ENCODE measurements around the gene HEPACAM.

The HEPACAM gene

DNA sequence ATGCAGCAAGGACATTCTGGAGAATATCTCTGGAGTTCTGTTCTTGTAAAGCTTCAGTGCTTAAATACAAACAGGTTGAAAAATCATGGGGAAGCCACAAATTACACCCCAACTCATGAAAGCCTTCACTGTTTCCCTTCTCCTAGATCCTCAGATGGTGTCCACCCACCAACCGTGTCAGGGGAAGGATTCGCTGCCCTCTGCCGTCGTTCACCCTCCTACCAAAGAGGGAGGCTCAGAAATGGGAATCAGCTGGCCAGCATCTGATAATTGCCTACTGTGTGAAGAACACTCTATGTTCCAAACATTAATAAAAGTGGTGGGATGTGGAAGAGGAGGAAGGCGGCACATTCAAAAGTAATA, 7.4 kb upstream of the HEPACAM start:
- DNase-seq (ENCODE audit: low read depth), result no peak

DNA sequence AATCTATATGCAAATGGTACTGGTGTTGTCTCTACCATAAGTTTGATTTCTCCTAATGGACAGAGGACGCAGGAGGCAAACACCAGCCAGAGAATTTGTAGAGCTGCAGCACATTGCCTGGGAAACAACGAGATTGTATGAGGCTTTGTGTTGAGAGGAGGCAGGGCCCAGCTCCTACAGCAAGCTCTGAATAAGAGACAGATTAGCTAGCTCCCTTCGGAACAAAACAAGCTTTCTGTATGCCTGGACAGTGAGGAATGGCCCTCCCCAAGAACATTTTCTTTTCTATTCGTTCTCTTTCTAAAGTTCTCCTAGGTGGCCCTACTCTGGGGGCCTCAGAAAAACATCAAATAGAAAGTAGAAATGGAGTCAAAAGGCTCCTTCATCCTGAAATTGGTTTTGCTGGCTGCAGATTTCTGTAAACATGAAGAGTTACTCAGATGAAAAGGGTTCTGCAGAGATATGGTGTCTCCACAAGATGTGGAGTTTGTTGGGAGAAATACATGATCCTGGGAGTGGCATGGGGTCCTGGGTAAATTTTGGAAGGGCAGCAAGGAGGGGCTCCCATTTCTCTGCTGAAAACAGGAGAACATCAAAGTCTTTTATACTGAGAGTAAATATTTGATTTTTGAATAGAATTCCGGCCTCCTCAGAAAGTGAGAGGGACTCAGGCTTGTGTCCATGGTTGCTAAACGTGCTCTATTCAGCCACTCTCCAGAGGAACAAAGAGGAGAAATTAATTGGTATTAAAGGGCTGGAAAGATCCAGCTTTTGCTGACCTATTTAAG, 6.8 kb upstream of the HEPACAM start:
- DNase-seq (ENCODE audit: low read depth), result no peak

- DNase-seq (ENCODE audit: low read depth), result no peak
Measured at GRCh38 chr11:124941703-124942102, 5.9 kb upstream of the HEPACAM start.

GRCh38 chr11:124938970-124939369, 3.1 kb upstream of the HEPACAM start:
- no peak for DNase-seq (ENCODE audit: low read depth)

DNA sequence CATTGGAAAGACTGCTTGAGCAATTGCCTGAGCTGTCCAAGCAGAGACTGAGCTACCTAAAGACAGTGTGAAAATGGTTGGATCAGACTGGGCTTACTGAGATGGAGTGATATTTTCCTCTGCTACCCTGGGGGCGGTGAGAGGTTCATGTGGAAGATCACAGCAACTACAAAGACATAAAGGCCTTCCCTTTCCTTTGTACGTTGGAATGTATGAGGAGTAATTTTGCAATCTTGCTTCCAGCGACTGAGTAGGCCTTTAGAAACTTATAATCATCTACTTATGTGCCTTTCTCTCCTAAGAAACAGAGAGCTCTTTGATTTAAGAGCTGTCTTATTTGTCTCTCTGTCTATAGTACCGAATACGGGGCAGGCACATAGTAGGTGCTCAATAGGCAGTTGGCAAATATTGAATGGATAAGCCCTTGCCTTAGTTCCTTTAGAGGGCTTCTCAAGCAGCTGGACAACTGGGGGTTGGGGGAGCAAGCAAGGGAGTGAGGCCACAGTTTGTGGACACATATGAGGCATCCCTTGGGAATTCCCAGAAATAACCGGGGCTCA, 2.4 kb upstream of the HEPACAM start:
- DNase-seq (ENCODE audit: low read depth), result no peak

GRCh38 chr11:124937336-124937935, 1.6 kb upstream of the HEPACAM start:
- no peak for DNase-seq (ENCODE audit: low read depth)

- no peak for DNase-seq (ENCODE audit: low read depth)
Measured at GRCh38 chr11:124934862-124935547, 842 bp downstream of the HEPACAM start.

- DNase-seq (ENCODE audit: low read depth), result no peak
Measured at GRCh38 chr11:124930799-124931198, 5.0 kb downstream of the HEPACAM start.

- DNase-seq (ENCODE audit: low read depth), result no peak
Measured at GRCh38 chr11:124928942-124929665, 6.7 kb downstream of the HEPACAM start.

DNA sequence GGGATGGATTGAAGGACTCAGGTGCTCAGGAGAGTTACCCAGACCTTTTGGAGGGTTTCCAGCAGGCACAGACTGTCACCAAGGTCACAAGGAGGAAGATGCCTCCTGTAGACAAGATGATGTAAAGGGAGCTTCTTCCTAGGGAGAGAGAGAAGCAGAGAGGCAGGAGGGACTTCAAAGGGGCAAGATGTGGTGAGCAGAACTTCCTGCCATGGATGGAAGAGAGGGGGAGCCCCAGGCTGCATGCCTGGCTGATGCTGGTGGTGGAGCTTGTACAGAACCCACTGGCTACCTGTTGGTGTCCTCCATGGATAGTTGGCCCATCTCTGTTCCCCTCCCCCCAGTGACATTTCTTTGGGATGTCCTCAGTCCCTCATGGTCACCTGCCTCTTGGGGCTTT, 12.6 kb downstream of the HEPACAM start:
- no peak for DNase-seq (ENCODE audit: low read depth)

- no peak for DNase-seq (ENCODE audit: low read depth)
Measured at GRCh38 chr11:124922831-124923230, 13.0 kb downstream of the HEPACAM start.

GRCh38 chr11:124920870-124921609, 14.8 kb downstream of the HEPACAM start:
- DNase-seq (ENCODE audit: low read depth), result peak; percentile 61

DNA sequence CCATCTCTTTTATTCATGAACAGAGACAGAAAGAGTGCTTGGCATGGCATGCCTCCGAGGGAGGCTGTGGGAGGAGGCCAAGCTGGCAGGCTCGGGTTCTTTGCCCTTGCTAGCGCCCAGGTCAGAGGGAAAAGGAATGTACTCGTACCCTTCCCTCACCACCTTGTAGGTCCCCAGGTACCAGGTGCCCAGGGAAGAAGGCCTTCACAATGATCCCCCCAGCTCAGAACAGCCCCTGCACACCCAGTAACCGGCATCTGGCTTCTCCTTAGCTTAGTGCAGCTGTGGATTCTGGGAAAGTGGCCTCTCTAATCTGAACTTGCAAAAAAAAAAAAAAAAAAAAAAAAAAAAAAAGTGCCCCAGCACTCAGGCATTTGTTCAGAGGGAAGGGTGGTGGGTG, 15.5 kb downstream of the HEPACAM start:
- DNase-seq (ENCODE audit: low read depth), result no peak

DNA sequence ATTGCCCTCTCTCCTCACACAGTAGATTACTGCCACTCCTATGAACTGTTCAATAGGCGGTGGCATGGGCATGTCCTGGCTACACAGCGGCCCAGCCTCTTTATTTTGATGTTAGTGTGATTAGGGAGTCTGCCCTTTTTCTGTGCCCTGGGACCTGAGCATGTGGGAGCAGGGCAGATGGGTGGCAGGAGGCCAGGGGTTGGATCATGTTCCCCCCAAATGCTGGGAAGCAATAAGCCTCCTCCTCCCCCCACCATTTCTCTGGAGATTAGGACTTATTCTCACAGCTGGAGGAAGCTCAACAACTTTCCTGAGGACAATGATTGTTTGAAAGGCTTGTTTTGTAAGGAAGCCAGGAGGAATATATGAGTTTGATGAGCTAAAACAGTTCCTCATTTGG, 15.9 kb downstream of the HEPACAM start:
- DNase-seq (ENCODE audit: low read depth), result no peak

- DNase-seq (ENCODE audit: low read depth), result no peak
Measured at GRCh38 chr11:124918950-124919349, 16.9 kb downstream of the HEPACAM start, which contains the start of gene HEPN1. Gene HEPN1 (plus strand): TSS chr11:124919250.

GRCh38 chr11:124917115-124917637, 18.7 kb downstream of the HEPACAM start:
- no peak for DNase-seq (ENCODE audit: low read depth)

- no peak for DNase-seq (ENCODE audit: low read depth)
Measured at GRCh38 chr11:124916370-124916710, 19.5 kb downstream of the HEPACAM start.

- no peak for DNase-seq (ENCODE audit: low read depth)
Measured at GRCh38 chr11:124915541-124916369, 20.1 kb downstream of the HEPACAM start.

DNA sequence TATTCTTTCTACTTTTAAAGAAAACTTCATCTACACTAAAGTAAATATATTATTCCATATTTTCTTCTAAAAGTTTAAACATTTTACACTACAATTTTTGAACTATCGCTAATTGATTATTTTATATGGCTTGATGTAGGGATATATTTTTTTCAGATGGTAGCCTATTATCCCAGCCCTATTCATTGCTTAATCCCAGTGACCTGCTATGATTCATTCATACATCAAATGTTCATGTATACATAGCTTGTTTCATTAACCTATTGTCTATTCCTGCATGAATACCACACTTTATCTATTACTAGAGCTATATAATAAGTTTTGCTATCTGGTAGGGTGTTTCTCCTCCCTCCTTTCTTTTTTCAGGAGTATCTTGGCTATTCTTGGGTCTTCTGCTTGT, 33.2 kb downstream of the HEPACAM start:
- no peak for DNase-seq (ENCODE audit: low read depth)

GRCh38 chr11:124900464-124900863, 35.4 kb downstream of the HEPACAM start:
- DNase-seq (ENCODE audit: low read depth), result no peak
